NK-92 treated with Interleukin-12 subunit alpha and Interleukin-12 subunit beta, amount 100 ng/mL, for 24 hours (cell line): ENCODE measurements around the gene PTPRO.

Experiments used
- DNase-seq: peaks from one replicate; lab custom pipeline; 2025; lab: John Stamatoyannopoulos, UW

PTPRO gene

DNA sequence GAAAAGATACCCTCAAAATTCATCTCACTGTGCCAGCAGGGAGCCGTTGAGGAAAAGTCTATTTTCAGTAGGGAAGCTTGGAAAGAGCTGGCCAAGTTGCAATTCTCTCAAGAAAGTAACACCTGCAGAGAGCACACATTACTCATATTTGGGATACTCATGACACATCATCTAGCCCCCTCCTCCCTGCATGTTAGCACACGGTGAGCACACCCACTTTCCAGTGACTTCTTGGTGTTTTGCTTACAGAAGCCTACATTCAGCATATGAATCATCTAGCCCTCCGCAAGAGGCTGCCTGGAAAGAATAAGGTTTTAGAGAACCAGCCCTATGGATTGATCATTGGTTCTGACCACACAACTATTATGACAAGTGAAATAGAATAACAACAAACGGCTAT is 124.5 kb downstream of the PTPRO start:
- no peak for DNase-seq

DNA sequence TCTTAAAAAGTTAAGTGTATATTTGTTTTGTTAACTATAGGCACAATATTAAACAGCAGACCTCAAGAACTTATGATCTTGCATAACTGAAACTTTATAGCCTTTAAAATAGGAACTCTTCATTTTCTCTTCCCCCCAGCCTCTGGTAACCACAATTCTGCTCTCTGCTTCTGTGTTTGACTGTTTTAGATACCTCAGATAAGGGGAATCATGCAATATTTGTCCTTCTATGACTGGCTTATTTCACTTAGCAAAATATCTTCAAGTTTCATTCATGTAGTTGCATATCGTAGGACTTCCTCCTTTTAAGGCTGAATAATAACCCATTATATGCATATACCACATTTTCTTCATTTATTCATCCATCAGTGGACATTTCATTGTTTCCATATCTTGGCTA is 131.3 kb downstream of the PTPRO start:
- DNase-seq = no peak

DNA sequence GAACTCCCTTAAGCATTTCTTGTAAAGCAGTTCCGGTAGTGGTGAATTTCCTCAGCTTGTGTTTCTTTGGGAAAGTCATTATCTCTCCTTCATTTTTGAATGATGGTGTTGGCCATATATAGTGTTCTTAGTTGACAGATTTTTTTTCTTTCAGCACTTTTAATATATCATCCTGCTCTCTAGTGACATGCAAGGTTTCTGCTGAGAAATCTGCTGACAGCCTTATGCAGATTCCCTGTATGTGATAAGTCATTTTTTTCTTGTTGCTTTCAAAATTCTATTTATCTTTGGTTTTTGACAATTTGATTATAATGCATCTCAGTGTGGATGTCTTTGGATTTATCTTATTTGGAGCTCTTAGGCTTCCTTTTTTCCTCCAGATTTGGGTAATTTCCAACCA is 135.7 kb downstream of the PTPRO start:
- DNase-seq = no peak

DNA sequence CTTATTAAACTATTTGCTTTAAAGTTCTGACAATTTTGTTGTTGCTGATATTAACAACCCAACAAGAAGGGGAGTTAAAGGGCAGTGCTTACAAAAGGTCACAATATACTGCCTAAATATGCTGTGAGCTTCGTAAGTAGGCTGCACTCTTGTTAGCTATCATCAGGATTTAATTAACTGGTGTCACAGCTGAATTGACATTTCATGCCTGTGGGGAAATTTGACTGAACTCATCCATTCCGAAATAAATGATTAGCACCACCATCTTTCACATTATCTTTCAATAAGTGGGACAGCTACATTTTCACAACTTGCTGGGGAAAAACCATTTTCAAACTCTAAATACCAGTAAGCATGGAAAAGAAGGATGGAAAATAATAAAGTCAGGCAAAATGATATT is 146.6 kb downstream of the PTPRO start:
- no peak for DNase-seq

DNA sequence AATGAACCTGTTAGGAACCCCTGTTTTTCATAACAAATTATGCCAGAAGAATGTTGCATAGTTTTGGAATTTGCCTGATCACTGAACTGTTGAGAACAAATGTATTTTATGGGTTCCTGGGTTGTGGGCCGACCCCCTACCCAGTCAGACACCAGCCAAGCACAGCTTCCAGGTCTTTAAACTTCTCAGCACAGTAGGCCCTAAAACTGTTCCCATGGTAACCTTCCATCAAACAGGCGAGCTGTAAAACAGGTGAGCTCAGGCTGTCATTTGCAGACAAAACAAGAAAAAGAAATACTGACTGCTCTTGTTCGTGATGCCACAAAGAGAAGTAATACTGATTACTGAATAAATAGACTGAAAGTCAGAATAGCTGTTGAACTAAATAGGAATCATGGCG is 147.0 kb downstream of the PTPRO start:
- no peak for DNase-seq

DNA sequence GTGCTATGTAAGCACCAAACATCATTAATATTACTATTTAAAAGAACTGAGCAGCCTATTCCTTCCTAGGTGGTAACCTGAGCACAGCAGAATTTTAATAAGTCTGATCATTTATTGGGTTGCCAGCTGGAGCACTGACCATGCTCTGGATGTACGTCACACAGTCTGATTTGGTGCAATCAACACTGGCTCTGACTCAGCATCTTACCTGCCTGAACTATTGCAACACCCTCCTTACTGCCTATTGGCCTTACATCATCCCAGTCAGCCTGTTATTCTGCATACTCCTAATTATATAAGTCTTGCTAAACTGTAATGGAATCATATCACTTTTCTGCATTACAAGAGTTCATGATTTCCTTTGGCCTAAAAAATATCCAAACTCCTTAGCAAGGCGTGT is 149.7 kb downstream of the PTPRO start:
- no peak for DNase-seq

DNA sequence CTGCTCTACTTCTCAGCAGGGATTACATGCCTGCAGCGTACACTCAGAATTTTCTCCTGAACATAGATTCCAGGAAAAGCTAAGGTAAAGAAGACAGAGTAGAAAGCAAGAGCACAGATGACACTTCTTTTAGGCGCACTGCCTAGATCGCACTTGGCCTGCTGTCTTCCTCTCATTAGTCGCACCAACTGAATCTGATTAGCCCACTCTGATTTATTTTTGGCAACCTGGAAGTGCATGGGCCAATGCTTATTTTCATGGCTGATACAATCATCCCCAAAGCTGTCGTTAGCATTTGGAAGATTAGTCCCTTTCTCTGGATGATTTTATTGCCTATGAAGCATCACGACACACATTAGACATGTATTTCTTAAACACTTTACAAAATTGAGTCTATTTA is 152.5 kb downstream of the PTPRO start:
- no peak for DNase-seq

DNA sequence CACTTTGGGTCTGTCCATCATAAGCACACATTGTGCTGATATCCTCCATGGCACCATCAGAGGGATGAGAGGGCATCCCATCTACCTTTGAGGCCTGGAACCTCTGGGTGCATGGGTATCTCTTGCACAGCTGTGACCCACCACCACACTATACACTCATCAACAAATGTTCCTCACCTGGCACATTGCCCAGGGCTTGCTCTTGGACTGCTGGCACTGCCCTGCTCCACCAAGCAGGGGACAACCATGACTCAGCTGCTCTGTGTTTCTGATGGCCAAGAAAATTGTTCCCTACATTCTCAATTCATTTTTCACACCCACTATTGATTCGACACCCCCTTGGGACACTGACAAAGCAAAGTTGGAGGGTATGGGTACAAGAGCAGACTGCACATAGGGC is 155.5 kb downstream of the PTPRO start:
- no peak for DNase-seq

DNA sequence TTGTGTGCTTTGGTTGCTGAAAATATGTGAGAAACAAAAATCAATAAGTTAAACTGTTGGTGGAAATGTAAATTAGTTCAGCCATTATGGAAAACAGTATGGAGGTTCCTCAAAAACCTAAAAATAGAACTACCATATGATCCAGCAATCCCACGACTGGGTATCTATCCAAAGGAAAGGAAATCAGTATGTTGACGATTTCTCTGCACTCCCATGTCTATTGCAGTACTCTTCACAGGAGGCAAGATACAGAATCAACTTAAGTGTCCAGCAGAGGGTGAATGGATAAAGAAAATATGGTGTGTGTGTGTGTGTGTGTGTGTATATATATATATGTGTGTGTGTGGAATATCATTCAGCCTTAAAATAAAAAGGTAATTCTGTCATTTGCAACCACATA is 159.5 kb downstream of the PTPRO start:
- no peak for DNase-seq

DNA sequence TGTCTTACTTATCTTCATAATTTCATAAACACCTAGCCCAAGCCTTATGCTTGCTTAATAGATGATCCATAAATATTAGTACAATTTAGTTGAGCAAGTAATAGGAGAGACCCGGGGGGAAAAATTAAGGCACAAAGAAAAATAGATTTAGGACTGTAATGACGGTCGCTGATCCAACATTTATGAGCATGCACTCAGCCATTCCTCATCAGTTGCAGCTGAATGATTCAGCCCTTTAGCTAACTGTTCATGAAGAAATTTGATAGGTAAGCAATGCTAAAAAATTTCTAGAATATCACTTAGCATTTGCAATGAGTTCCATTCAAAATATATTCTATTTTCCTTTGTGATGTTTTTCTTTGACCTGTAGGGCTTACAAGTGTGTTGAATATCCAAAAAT is 163.2 kb downstream of the PTPRO start:
- no peak for DNase-seq

DNA sequence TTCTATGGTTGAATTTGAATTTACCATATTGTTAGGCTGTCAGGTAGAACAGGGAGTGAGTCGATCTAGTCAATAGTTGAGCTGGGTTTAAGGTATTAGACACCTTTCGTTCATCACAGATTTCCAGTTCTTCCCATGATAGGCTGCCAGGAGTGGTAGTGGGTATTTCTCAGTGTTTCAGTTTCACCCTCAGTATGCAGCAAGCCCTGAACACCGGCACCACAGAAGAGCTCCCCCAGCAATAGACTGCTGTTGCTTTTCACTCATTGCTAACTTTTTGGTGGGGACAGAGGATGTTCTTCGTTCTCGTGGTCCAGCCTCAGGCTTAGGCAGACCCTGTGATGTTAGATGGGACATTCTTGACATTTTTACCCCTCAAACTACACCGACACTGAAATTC is 164.6 kb downstream of the PTPRO start:
- DNase-seq = no peak

DNA sequence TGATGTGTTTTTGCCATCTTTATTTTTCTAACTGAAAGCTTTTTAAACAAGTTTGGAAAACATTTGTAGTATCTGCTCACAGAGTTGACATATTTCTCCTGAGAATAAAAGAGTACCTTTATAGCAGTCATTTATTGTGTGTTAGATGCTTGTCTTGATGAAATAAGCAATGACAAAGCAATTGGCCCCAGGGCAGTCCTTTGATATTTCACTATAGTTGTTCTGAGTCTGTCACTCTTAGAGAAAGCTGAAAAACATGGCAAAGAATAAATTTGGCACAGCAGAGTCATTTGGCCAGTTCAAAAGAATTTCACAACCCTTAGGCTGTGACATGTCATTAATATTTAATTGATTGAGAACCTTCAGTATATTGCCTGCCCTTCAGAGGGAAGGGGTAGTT is 166.2 kb downstream of the PTPRO start:
- DNase-seq = no peak

DNA sequence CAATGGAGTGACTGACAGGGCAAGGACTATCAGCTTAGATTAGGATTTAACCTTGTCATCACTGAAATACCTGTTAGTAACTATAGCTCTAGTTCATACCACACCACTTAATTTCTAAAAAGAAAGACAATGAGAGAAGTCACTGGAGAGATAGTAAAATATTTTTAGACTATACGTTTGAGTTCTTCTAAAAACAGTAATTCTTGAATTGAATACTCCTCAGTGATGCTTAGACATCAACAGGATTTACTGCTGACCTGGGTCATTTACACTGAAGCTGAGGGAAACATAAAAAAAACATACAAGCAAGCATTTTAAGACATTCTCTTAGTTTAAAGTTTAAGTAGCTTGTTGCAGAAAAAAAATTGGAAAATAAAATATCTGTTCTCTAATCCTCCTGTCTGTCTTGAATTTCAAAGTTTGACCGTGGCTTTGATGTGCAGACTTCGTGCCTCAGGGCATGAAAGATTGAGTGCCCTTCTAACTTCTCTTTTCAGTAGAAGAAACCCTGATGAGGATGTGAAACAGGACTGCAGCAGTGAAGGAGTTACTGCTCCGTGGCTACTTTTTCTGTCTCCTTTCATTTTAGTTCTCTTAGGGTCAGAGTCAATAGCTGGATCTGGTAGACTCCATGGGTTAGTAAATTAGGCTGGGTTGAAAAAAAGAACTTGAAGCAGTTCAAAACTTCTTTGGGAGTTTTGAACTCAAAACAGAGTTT is 172.2 kb downstream of the PTPRO start:
- DNase-seq = no peak

DNA sequence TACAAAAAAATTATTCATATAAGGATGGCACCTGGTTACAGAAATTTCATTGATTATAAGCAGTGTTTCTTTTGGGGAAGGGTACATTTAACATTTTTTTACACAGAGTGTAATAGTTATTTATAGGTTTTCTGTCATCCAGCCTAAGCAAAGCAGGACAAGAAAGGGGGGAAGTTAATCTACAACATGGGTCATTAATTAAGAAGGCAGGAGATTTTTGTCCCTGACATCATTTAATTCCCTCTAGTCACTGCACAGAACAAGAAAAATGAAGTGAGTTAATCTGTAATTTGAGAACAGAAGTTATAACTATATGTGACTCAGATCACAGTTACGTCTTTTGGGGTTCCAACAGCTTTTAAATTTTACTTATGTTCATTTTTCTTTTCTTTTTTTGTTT is 173.4 kb downstream of the PTPRO start:
- no peak for DNase-seq

DNA sequence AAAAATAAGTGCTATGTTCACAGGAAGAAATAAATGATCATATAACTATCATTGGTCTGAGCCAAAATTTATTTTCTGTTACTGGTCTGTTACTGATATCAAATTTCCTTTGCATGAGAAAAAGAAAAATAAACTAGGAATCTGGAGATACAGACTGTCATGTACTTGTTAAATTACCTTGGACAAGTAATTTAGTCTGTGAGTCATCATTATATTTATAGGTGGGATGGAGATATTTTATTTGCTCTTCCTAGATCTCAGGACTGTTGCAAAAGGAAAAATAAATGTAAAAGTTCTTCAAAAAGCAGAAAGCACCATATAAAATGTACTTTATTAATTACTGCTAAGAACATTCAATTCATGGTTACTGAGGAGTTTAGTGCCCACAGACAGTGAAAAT is 174.4 kb downstream of the PTPRO start:
- no peak for DNase-seq

DNA sequence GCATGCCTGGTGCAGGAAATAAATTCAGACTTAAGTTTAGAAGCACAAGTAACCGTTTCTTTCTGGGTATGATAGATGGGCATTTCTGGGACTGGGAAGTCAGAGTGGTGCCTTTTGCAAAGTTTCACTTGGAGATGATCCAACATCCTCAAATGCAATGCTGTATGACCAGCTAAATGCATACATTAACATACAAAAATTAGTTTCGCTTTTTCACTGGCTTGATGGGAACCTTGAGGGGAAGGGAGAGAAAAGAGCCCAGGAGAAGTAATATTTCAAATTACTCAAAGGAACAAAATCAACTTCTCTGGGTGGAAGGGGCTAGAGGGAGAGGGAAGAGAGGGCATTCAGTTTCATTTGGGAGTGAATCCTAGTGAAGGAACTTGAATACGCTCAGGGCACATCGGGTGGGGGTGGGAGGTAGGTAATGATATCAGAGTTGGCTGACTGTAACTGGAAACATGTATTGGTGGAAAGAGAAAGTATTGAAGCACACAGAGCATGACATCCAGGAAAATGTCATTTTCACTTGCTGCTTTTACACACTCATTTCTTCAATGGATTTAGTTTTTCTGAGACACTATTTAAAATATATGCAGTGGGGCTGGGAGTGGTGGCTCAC is 175.5 kb downstream of the PTPRO start:
- DNase-seq = no peak

DNA sequence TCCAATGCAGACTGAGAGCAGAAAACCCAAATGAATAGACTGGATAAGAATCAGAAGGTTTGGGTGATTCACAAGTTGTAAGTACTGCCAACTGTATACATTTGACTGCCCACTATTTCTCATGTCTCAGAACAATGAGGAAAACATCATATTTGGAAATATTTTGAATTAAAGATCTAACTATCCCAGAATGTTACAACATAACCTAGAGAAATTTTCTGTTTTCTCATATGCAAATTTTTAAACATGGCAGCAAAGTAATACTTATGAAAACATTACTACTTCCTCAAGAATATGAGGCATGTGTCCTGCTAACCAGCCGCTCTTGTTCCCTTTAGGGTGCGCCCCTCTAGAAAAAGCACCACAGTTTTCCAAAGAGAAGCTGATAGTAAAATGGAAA is 179.9 kb downstream of the PTPRO start:
- no peak for DNase-seq

DNA sequence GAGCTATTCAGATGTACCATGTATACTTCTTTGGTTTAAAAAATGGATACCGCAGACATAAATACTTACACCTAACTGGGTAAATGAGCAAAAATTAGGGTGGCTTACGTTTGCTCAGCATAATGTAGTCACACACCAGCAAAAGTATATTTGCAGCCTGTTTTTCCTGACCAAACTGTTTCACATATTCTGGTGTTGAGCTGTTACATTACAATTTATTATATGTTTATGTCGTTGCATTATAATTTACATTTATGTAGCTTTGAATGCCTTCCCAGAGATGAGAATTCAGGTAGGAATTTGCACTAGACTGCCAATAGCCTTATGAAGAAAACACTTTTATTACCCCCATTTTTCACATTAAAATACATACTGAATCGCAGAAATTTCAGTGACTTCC is 183.3 kb downstream of the PTPRO start:
- no peak for DNase-seq

DNA sequence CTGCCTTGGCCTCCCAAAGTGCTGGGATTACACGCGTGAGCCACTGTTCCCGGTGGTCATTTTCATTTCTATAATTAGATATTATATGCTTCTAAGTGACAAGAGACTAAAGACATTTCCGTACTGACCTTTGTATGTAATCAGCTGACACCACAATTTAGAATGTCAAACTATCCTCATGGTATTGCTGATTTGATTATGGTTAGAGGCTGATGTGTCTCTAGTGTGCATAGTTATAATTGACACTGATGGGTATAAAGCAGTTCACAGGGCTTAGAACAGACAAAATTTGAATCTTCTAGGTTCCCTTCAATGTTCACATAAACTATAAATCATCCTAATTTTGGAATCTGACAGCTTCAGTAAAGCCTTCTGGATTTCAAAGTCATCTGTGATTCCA is 192.7 kb downstream of the PTPRO start:
- no peak for DNase-seq

DNA sequence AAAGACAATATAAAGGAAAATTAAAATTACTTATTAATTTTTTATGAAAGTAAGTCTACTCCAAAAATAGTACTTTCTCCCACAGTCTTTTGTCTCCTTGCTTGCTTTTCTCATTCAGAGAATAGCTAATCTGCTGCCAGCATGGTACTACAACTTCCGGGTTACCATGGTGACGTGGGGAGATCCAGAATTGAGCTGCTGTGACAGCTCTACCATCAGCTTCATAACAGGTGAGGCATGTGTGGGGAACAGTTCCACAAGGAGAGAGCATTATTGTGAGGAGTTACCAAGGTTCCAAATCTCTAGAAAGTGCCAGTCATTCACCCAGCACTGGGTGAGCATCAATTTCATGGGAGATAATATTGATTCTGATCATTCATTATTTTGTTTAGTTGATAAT is 197.8 kb downstream of the PTPRO start:
- DNase-seq = no peak

DNA sequence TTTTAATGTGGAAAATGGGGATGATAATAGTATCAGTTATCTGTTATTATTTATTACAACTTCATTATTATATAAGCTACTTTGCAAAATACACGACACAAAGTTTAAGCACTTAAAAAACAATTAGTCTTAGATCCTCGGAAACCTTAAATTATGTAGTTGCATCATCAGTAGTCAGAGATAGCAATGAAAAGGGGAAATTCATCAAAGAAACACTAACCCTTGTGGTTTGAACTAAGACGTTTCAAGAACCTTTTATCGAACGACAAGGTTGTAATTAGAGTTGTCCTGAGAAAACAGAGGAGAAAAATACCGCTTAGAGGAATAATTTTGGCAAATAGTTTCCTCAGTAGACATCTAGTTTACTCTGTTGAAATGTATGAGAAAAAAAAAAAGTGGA is 198.5 kb downstream of the PTPRO start:
- no peak for DNase-seq

DNA sequence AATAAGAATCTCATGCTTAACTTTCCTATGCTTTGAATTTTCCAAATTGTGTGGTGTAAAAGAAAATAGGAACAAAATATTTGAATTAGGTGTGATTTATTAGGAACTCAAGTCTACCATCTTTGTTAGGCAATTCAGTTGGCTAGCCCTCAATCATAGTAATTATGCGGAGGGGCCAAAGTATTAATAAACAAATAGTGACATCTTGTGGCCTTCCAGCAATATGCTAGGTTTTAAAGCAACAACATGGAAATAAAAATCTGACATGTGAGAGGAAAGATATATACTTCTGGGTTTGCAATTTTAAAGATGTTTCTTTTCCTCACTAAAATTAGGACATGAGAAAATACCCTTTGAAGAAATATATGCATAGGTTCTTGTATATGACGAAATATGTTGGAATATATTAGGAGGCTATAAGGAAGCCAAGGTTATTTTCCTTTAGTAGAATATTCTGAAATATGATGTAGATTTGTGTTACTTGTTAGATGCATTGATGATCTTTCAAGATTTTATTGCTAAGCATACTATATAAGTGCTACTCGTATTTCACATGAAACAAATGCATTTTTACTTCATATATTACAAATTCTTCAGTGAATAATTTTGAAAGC is 200.4 kb downstream of the PTPRO start:
- no peak for DNase-seq

DNA sequence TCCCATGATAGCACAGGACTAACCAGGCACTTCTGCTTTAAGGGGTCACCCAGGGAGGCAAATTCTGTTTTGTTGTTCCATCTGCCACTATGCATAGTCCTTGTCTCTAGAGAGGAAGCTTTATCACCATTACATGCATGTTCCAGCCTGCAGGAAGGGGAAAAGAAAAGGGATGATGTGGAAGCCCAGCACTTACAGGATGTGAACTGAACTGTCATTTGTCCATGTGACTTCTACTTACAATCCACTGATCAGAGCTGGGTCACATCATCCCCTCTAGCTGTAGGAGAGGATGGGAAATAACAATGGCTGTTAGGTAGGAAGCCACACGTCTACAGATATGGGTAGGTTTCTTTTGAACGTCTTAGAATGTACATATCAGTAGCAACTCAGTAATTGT is 203.1 kb downstream of the PTPRO start:
- DNase-seq = no peak

DNA sequence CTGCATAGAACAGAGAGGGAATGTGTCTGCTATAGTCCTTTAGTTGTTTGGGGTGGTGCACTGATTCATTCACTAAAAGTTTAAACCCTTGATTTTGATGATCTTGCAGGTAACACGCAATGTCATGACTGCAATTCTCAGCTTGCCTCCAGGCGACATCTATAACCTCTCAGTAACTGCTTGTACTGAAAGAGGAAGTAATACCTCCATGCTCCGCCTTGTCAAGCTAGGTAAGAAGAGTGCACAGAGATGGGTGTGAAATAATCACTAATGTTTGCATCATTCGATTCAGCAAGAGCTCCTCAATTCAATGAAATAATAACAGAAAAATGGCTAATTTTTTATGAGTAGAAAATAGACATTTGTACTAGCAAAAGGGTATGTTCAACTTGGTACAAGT is 203.7 kb downstream of the PTPRO start:
- no peak for DNase-seq
